ENCODE measurements around the gene WDR83.
A peak's percentile ranks its signal among the peaks of the same experiment; 100 is the strongest.

Gene WDR83

GRCh38 chr19:12655546-12655945, 11.1 kb upstream of the WDR83 start:
- peaks cover 16 to 39% of the 10 kb centered on the region in 2 donors for H3K36me3 ChIP-seq (ENCODE audit: control insufficient read depth in 2 of 2, insufficient read depth in 2 of 2, low read length in 2 of 2)
- no peaks in the 10 kb centered on the region for H3K9me3 ChIP-seq (ENCODE audit: control insufficient read depth in 2 of 2, low read length in 2 of 2)
- H3K4me3 ChIP-seq (ENCODE audit: low read length in 2 of 2): no peak overlapping the region
- H3K4me1 ChIP-seq (ENCODE audit: control insufficient read depth in 2 of 2, insufficient read depth in 2 of 2, low read length in 2 of 2): no peaks in the 10 kb centered on the region
- no peak overlapping the region for H3K9ac ChIP-seq (ENCODE audit: low read depth in 1 of 2, low read length in 2 of 2)
- H3K27ac ChIP-seq (ENCODE audit: low read depth in 2 of 2, low read length in 2 of 2): no peak overlapping the region
- no peaks in the 10 kb centered on the region for H3K27me3 ChIP-seq (ENCODE audit: control insufficient read depth in 2 of 2, insufficient read depth in 2 of 2, low read length in 2 of 2)

GRCh38 chr19:12656899-12657571, 9.6 kb upstream of the WDR83 start:
- Histone ChIP-seq H3K9me3 (ENCODE audit: control insufficient read depth in 2 of 2, low read length in 2 of 2) (no peaks in the 10 kb centered on the region), H3K27ac (ENCODE audit: low read depth in 2 of 2, low read length in 2 of 2) (no peak overlapping the region), H3K4me1 (ENCODE audit: control insufficient read depth in 2 of 2, insufficient read depth in 2 of 2, low read length in 2 of 2) (no peaks in the 10 kb centered on the region), H3K4me3 (ENCODE audit: low read length in 2 of 2) (no peak overlapping the region), H3K27me3 (ENCODE audit: control insufficient read depth in 2 of 2, insufficient read depth in 2 of 2, low read length in 2 of 2) (no peaks in the 10 kb centered on the region), H3K36me3 (ENCODE audit: control insufficient read depth in 2 of 2, insufficient read depth in 2 of 2, low read length in 2 of 2) (peaks cover 22 to 42% of the 10 kb centered on the region in 2 donors), H3K9ac (ENCODE audit: low read depth in 1 of 2, low read length in 2 of 2) (no peak overlapping the region)

- Histone ChIP-seq H3K9ac (ENCODE audit: low read depth in 1 of 2, low read length in 2 of 2) (no peak overlapping the region), H3K4me1 (ENCODE audit: control insufficient read depth in 2 of 2, insufficient read depth in 2 of 2, low read length in 2 of 2) (no peaks in the 10 kb centered on the region), H3K4me3 (ENCODE audit: low read length in 2 of 2) (no peak overlapping the region), H3K36me3 (ENCODE audit: control insufficient read depth in 2 of 2, insufficient read depth in 2 of 2, low read length in 2 of 2) (peaks cover 22 to 42% of the 10 kb centered on the region in 2 donors), H3K9me3 (ENCODE audit: control insufficient read depth in 2 of 2, low read length in 2 of 2) (no peaks in the 10 kb centered on the region), H3K27ac (ENCODE audit: low read depth in 2 of 2, low read length in 2 of 2) (no peak overlapping the region), H3K27me3 (ENCODE audit: control insufficient read depth in 2 of 2, insufficient read depth in 2 of 2, low read length in 2 of 2) (no peaks in the 10 kb centered on the region)
Observed at GRCh38 chr19:12657966-12658365, 8.6 kb upstream of the WDR83 start.

GRCh38 chr19:12660980-12661379, 5.6 kb upstream of the WDR83 start:
- H3K9ac ChIP-seq (ENCODE audit: low read depth in 1 of 2, low read length in 2 of 2): no peak overlapping the region
- no peaks in the 10 kb centered on the region for H3K9me3 ChIP-seq (ENCODE audit: control insufficient read depth in 2 of 2, low read length in 2 of 2)
- peaks cover 7 to 9% of the 10 kb centered on the region in 2 donors for H3K4me1 ChIP-seq (ENCODE audit: control insufficient read depth in 2 of 2, insufficient read depth in 2 of 2, low read length in 2 of 2)
- H3K27me3 ChIP-seq (ENCODE audit: control insufficient read depth in 2 of 2, insufficient read depth in 2 of 2, low read length in 2 of 2): no peaks in the 10 kb centered on the region
- no peak overlapping the region for H3K27ac ChIP-seq (ENCODE audit: low read depth in 2 of 2, low read length in 2 of 2)
- peaks cover 24 to 45% of the 10 kb centered on the region in 2 donors for H3K36me3 ChIP-seq (ENCODE audit: control insufficient read depth in 2 of 2, insufficient read depth in 2 of 2, low read length in 2 of 2)
- H3K4me3 ChIP-seq (ENCODE audit: low read length in 2 of 2): no peak overlapping the region

- H3K9me3 ChIP-seq (ENCODE audit: control insufficient read depth in 2 of 2, low read length in 2 of 2): no peaks in the 10 kb centered on the region
- peaks cover 15 to 37% of the 10 kb centered on the region in 2 donors for H3K36me3 ChIP-seq (ENCODE audit: control insufficient read depth in 2 of 2, insufficient read depth in 2 of 2, low read length in 2 of 2)
- H3K27ac ChIP-seq (ENCODE audit: low read depth in 2 of 2, low read length in 2 of 2): no peak overlapping the region
- peaks cover 25 to 30% of the 10 kb centered on the region in 2 donors for H3K4me1 ChIP-seq (ENCODE audit: control insufficient read depth in 2 of 2, insufficient read depth in 2 of 2, low read length in 2 of 2)
- H3K9ac ChIP-seq (ENCODE audit: low read depth in 1 of 2, low read length in 2 of 2): peak overlapping the region in 1 of 2 donors; percentile 2
- H3K27me3 ChIP-seq (ENCODE audit: control insufficient read depth in 2 of 2, insufficient read depth in 2 of 2, low read length in 2 of 2): no peaks in the 10 kb centered on the region
- no peak overlapping the region for H3K4me3 ChIP-seq (ENCODE audit: low read length in 2 of 2)
Observed at GRCh38 chr19:12664406-12665280, 2.0 kb upstream of the WDR83 start.

GRCh38 chr19:12665281-12665573, 1.4 kb upstream of the WDR83 start:
- no peaks in the 10 kb centered on the region for H3K9me3 ChIP-seq (ENCODE audit: control insufficient read depth in 2 of 2, low read length in 2 of 2)
- H3K36me3 ChIP-seq (ENCODE audit: control insufficient read depth in 2 of 2, insufficient read depth in 2 of 2, low read length in 2 of 2): peaks cover 15 to 33% of the 10 kb centered on the region in 2 donors
- peak overlapping the region in 1 of 2 donors; percentile 3 for H3K9ac ChIP-seq (ENCODE audit: low read depth in 1 of 2, low read length in 2 of 2)
- H3K4me1 ChIP-seq (ENCODE audit: control insufficient read depth in 2 of 2, insufficient read depth in 2 of 2, low read length in 2 of 2): peaks cover 29 to 34% of the 10 kb centered on the region in 2 donors
- peak overlapping the region in 1 of 2 donors; percentile 64 for H3K27ac ChIP-seq (ENCODE audit: low read depth in 2 of 2, low read length in 2 of 2)
- H3K4me3 ChIP-seq (ENCODE audit: low read length in 2 of 2): peak overlapping the region in 1 of 2 donors; percentile 91
- H3K27me3 ChIP-seq (ENCODE audit: control insufficient read depth in 2 of 2, insufficient read depth in 2 of 2, low read length in 2 of 2): no peaks in the 10 kb centered on the region

- H3K36me3 ChIP-seq (ENCODE audit: control insufficient read depth in 2 of 2, insufficient read depth in 2 of 2, low read length in 2 of 2): peaks cover 15 to 30% of the 10 kb centered on the region in 2 donors
- H3K4me1 ChIP-seq (ENCODE audit: control insufficient read depth in 2 of 2, insufficient read depth in 2 of 2, low read length in 2 of 2): peaks cover 34 to 37% of the 10 kb centered on the region in 2 donors
- peak overlapping the region; percentile 73 to 81 for H3K9ac ChIP-seq (ENCODE audit: low read depth in 1 of 2, low read length in 2 of 2)
- H3K27ac ChIP-seq (ENCODE audit: low read depth in 2 of 2, low read length in 2 of 2): peak overlapping the region in 1 of 2 donors; percentile 64
- H3K9me3 ChIP-seq (ENCODE audit: control insufficient read depth in 2 of 2, low read length in 2 of 2): no peaks in the 10 kb centered on the region
- H3K4me3 ChIP-seq (ENCODE audit: low read length in 2 of 2): peak overlapping the region; percentile 87 to 91
- no peaks in the 10 kb centered on the region for H3K27me3 ChIP-seq (ENCODE audit: control insufficient read depth in 2 of 2, insufficient read depth in 2 of 2, low read length in 2 of 2)
Observed at GRCh38 chr19:12665671-12666264, 839 bp upstream of the WDR83 start.

GRCh38 chr19:12667731-12668302, 1.2 kb downstream of the WDR83 start:
- Histone ChIP-seq H3K27ac (ENCODE audit: low read depth in 2 of 2, low read length in 2 of 2) (no peak overlapping the region), H3K36me3 (ENCODE audit: control insufficient read depth in 2 of 2, insufficient read depth in 2 of 2, low read length in 2 of 2) (peaks cover 13 to 26% of the 10 kb centered on the region in 2 donors), H3K27me3 (ENCODE audit: control insufficient read depth in 2 of 2, insufficient read depth in 2 of 2, low read length in 2 of 2) (no peaks in the 10 kb centered on the region), H3K4me1 (ENCODE audit: control insufficient read depth in 2 of 2, insufficient read depth in 2 of 2, low read length in 2 of 2) (peaks cover 34 to 37% of the 10 kb centered on the region in 2 donors), H3K4me3 (ENCODE audit: low read length in 2 of 2) (peak overlapping the region in 1 of 2 donors; percentile 99), H3K9me3 (ENCODE audit: control insufficient read depth in 2 of 2, low read length in 2 of 2) (no peaks in the 10 kb centered on the region), H3K9ac (ENCODE audit: low read depth in 1 of 2, low read length in 2 of 2) (no peak overlapping the region)

- Histone ChIP-seq H3K4me3 (ENCODE audit: low read length in 2 of 2) (peak overlapping the region; percentile 79 to 99), H3K9me3 (ENCODE audit: control insufficient read depth in 2 of 2, low read length in 2 of 2) (no peaks in the 10 kb centered on the region), H3K4me1 (ENCODE audit: control insufficient read depth in 2 of 2, insufficient read depth in 2 of 2, low read length in 2 of 2) (peaks cover 34 to 37% of the 10 kb centered on the region in 2 donors), H3K36me3 (ENCODE audit: control insufficient read depth in 2 of 2, insufficient read depth in 2 of 2, low read length in 2 of 2) (peaks cover 13 to 26% of the 10 kb centered on the region in 2 donors), H3K27ac (ENCODE audit: low read depth in 2 of 2, low read length in 2 of 2) (peak overlapping the region in 1 of 2 donors; percentile 89), H3K9ac (ENCODE audit: low read depth in 1 of 2, low read length in 2 of 2) (peak overlapping the region; percentile 68 to 86), H3K27me3 (ENCODE audit: control insufficient read depth in 2 of 2, insufficient read depth in 2 of 2, low read length in 2 of 2) (no peaks in the 10 kb centered on the region)
Observed at GRCh38 chr19:12668346-12668745, 1.7 kb downstream of the WDR83 start.

- no peaks in the 10 kb centered on the region for H3K27me3 ChIP-seq (ENCODE audit: control insufficient read depth in 2 of 2, insufficient read depth in 2 of 2, low read length in 2 of 2)
- H3K27ac ChIP-seq (ENCODE audit: low read depth in 2 of 2, low read length in 2 of 2): peak overlapping the region; percentile 89 to 95
- peaks cover 34 to 37% of the 10 kb centered on the region in 2 donors for H3K4me1 ChIP-seq (ENCODE audit: control insufficient read depth in 2 of 2, insufficient read depth in 2 of 2, low read length in 2 of 2)
- no peaks in the 10 kb centered on the region for H3K9me3 ChIP-seq (ENCODE audit: control insufficient read depth in 2 of 2, low read length in 2 of 2)
- peak overlapping the region; percentile 68 to 86 for H3K9ac ChIP-seq (ENCODE audit: low read depth in 1 of 2, low read length in 2 of 2)
- peaks cover 13 to 23% of the 10 kb centered on the region in 2 donors for H3K36me3 ChIP-seq (ENCODE audit: control insufficient read depth in 2 of 2, insufficient read depth in 2 of 2, low read length in 2 of 2)
- H3K4me3 ChIP-seq (ENCODE audit: low read length in 2 of 2): peak overlapping the region; percentile 79 to 99
Observed at GRCh38 chr19:12668932-12669269, 2.3 kb downstream of the WDR83 start.

Data from mucosa of rectum (tissue), 2 donors.